Ovary (tissue), 9 donors: ENCODE measurements around the gene RIN3. TPM values are rescaled to one million over a fixed set of nuclear protein-coding genes. Genes with fewer than 3 reads are reported as not detected.

ENCODE experiments used
- DNase-seq, 5 donors: peaks; one replicate each; pipeline ENCODE4 v3.0.0-alpha.2; 2019 to 2020
- H3K27ac ChIP-seq, 2 donors: fragments of 200-600 bp; one replicate each; pipeline versions ENCODE4 v1.5.1 to v1.8.0; 2019 to 2022
- H3K27me3 ChIP-seq: fragments of 200-600 bp; one replicate; pipeline ENCODE4 v1.8.0; 2022
- H3K36me3 ChIP-seq: fragments of 200-600 bp; sonication (generic); one replicate; pipeline ENCODE4 v1.5.1; 2019
- H3K4me1 ChIP-seq: one replicate; pipeline ENCODE4 v1.8.1; 2013; ENCODE audit warnings: mild to moderate bottlenecking, moderate library complexity; ENCODE audit not compliant: insufficient read depth
- H3K4me3 ChIP-seq: fragments of 200-600 bp; sonication (generic); one replicate; pipeline ENCODE4 v1.5.1; 2017
- H3K9me3 ChIP-seq, 2 donors: fragments of 200-600 bp in 1 of 2; sonication (generic) in 1 of 2; one replicate each; pipeline versions ENCODE4 v1.5.1 to v1.8.1; 2013 to 2019; ENCODE audit warnings: mild to moderate bottlenecking in 1 of 2, moderate library complexity in 1 of 2
- EP300 ChIP-seq: sonication (generic); formaldehyde crosslinking; IDR thresholded peaks from one replicate; pipeline ENCODE4 v1.6.1; 2017; ENCODE audit warnings: antibody characterized with exemption
- POLR2A ChIP-seq: fragments of 450-650 bp; IDR thresholded peaks from one replicate; pipeline ENCODE4 v1.6.1; 2017; ENCODE audit warnings: antibody characterized with exemption, mild to moderate bottlenecking, moderate library complexity
- WGBS, 3 donors: extraction: QIAGEN DNeasy Blood & Tissue Kit in 1 of 3; methylation state at CpG; one replicate each; pipeline versions ENCODE4 v1.1.5 to v1.1.7; 2013 to 2017; 5-methylcytosine and 5-hydroxymethylcytosine counted together
- intact Hi-C, 4 donors: fragments of 100-400 bp; cut with DNase I; formaldehyde crosslinking; loops; one replicate each; pipeline versions ENCODE4 v1.11.0 to v1.15.1; 2022 to 2023
- polyA plus RNA-seq, 2 donors: library from polyadenylated mRNA; stranded (reverse); fragments of 200-250 nt in 1 of 2; fragments of 350-450 nt in 1 of 2; fragmentation: Illumina TruSeq in 1 of 2; extraction: RNeasy Lipid Tissue Mini Kit (QIAGEN cat#74804) in 1 of 2; gene quantifications; one replicate each; pipeline ENCODE4 v1.2.3, GENCODE V29; 2013 to 2014
- total RNA-seq, 7 donors: library from RNA; depleted of rRNA in 2 of 7; stranded (reverse); fragments of >200 nt in 2 of 7; fragmentation: NEBNext Ultra II Directional in 3 of 7; extraction: Animal tissue kit (Norgen Biotek cat#: 25700) in 3 of 7; gene quantifications; one replicate each; pipeline versions ENCODE4 v1.1.0 to v1.2.4, GENCODE V29; 2016 to 2023
- TF ChIP-seq, protein P1 (sequence below), 3 donors: fragments of 450-650 bp in 2 of 3; fragments of 200-600 bp in 1 of 3; IDR thresholded peaks; one replicate each; pipeline versions ENCODE4 v1.5.1 to v1.8.0; 2016 to 2022; ENCODE audit warnings: antibody characterized with exemption in 3 of 3, mild to moderate bottlenecking in 1 of 3
- donor health status: DM: no; HTN: no; CAD: no; lungs with moderate emphysema.
- donor health status: DM: no; HTN: no; CAD: no.
- donor health status: Bipolar disorder and iron deficiency.
- donor health status: DM: yes; HTN: yes; CAD: no.
- donor health status: DM: no; HTN: no; CAD: no.
- donor health status: DM: yes; HTN: yes; CAD: no.

The RIN3 gene
- total and polyA plus RNA-seq, 9 donors, result 3.8 to 27.9 (median 13.9) TPM

DNA sequence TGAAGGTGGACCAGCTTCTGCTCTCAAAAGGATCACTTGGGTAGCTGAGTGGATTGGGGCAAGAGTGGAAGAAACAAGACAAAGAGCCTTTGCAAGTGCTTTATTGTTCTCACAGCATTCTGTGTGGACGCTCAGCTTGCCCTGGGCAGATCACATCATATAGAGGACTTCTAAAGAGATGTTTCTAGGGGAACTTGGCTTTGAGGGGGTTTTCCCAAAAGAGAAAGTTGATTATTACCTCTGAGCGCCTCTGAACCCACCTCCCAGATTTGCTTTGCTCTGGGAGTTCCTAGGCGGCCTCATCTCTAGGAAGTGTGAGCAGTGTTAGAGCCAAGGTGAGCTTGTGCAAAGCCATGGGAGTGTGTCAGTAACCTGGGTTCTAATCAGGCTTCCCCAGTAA is 81.7 kb downstream of the RIN3 start:
- no peak for DNase-seq
- TF ChIP-seq POLR2A, result no peak
- no peak for TF ChIP-seq EP300
- TF ChIP-seq, protein P1, sequence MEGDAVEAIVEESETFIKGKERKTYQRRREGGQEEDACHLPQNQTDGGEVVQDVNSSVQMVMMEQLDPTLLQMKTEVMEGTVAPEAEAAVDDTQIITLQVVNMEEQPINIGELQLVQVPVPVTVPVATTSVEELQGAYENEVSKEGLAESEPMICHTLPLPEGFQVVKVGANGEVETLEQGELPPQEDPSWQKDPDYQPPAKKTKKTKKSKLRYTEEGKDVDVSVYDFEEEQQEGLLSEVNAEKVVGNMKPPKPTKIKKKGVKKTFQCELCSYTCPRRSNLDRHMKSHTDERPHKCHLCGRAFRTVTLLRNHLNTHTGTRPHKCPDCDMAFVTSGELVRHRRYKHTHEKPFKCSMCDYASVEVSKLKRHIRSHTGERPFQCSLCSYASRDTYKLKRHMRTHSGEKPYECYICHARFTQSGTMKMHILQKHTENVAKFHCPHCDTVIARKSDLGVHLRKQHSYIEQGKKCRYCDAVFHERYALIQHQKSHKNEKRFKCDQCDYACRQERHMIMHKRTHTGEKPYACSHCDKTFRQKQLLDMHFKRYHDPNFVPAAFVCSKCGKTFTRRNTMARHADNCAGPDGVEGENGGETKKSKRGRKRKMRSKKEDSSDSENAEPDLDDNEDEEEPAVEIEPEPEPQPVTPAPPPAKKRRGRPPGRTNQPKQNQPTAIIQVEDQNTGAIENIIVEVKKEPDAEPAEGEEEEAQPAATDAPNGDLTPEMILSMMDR (IDR thresholded peaks at IDR 0.05), result no peak
- Histone ChIP-seq H3K4me1 (no peaks in the 10 kb centered on the region), H3K4me3 (no peak overlapping the region), H3K27me3 (no peaks in the 10 kb centered on the region), H3K36me3 (no peaks in the 10 kb centered on the region), H3K9me3 (no peaks in the 10 kb centered on the region), H3K27ac (no peak overlapping the region)
- WGBS, 3 donors, result 93 to 99% (median 98%) methylated on average over 3 of the region's 3 CpGs
- intact Hi-C loops, result no loop called here

DNA sequence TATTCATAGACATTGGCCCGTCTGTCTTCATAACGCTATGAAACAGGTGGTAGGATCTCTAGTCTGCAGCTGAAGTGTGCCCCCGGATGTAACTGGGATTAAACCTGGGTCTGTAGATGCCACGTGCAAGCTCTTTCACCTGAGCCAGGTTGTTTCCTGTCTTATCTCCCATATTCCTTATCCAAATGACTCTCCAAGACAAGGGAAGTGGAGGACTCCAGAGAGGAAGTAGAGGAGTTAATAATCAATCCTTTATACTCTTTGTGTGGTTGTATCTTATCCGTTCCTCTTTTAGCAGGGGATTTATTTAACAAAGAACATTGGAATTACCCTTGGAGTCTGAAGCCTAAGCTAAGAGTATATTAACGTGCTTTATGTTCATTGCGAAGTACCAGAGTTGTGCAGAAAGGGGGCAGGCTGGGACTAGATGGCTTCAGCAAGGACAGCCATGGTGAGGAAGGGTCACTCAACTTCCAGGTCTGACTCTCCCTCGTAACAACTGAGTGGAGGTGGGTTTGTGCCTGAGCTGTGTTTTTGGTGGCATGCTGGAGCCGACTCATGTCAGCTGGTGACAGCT is 82.8 kb downstream of the RIN3 start:
- H3K9me3 ChIP-seq, result no peaks in the 10 kb centered on the region
- H3K4me3 ChIP-seq, result no peak overlapping the region
- 88 to 92% (median 89%) methylated on average over 9 of the region's 9 CpGs for WGBS, 3 donors
- no peaks in the 10 kb centered on the region for H3K36me3 ChIP-seq
- no peak for DNase-seq
- intact Hi-C loops, result no loop called here
- H3K27me3 ChIP-seq, result no peaks in the 10 kb centered on the region
- no peak for TF ChIP-seq POLR2A
- TF ChIP-seq, protein P1 (IDR thresholded peaks at IDR 0.05), result no peak
- no peak for TF ChIP-seq EP300
- H3K4me1 ChIP-seq, result no peaks in the 10 kb centered on the region
- H3K27ac ChIP-seq, result no peak overlapping the region

DNA sequence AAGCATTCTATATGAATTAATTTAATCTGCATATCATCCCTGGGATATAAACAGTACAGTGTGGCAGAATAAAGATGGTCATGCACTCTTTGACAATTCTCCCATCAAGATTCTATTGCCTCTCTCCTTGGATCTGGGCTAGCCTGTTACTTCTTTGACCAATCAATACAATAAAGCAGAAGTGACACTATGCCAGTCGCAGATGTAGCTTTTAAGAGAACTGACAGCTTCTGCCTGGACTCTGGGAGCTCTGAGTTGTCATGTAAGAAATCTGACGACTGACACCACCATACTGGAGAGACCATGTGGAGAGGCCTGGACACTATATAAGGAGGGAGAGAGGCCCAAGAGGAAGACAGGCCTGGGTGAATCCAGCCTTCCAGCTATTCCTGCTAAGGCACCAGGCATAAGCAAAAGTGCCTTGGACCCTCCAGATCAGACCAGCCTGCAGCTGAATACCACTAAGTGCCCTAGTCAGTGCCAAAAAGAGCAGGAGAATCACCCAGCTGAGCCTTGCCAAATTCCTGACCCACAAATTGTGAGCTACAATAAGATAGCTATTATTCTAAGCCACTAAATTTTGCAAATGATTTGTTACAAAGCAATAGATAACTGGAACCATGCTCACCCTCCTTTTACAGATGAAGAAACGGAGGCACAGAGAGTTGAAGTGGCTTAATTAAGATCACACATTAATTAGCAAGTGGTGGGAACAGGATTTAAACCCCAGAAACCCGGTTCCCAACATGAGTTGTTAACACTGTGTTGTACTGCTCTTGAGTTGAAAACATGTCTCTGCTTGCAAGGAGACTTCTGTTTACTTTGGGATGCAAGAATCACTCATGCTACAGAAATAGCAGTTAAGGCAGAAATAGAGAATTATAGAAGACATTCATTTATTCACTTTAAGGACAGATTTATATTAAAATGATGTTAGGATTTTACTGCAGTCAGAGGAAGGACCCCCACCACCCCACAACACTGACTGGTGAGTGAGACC is 84.6 kb downstream of the RIN3 start:
- H3K27me3 ChIP-seq, result no peaks in the 10 kb centered on the region
- no peaks in the 10 kb centered on the region for H3K9me3 ChIP-seq
- H3K27ac ChIP-seq, result no peak overlapping the region
- no peak for DNase-seq
- H3K4me3 ChIP-seq, result no peak overlapping the region
- H3K36me3 ChIP-seq, result no peaks in the 10 kb centered on the region
- 76 to 94% (median 83%) methylated on average over 4 of the region's 4 CpGs for WGBS, 3 donors
- intact Hi-C loops, result no loop called here
- no peaks in the 10 kb centered on the region for H3K4me1 ChIP-seq
- TF ChIP-seq POLR2A (no peak), EP300 (no peak)
- TF ChIP-seq, protein P1 (IDR thresholded peaks at IDR 0.05), result no peak

DNA sequence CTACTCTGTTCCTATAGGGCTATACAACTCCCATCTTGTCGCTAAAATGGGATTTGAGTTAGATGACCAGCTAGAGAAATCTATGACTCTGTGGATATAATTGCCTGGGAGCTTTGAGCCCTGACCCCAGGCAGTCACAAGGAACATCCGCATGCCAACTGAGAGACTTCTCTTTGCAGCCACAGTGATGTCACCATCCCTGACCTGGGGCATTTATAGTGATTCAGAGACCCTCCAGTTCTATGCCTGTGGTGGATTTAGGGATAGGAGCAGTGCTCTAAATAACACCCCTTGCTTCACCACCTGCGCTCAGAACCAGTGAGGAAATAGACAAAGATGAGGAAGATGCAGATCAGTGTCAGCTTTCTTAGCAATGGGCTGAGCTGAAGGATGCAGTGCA is 86.2 kb downstream of the RIN3 start:
- Histone ChIP-seq H3K36me3 (no peaks in the 10 kb centered on the region), H3K27me3 (no peaks in the 10 kb centered on the region), H3K4me3 (no peak overlapping the region), H3K4me1 (peaks cover 5% of the 10 kb centered on the region), H3K27ac (no peak overlapping the region), H3K9me3 (no peaks in the 10 kb centered on the region)
- 88 to 92% (median 89%) methylated on average over 3 of the region's 3 CpGs for WGBS, 3 donors
- no peak for TF ChIP-seq EP300
- TF ChIP-seq, protein P1 (IDR thresholded peaks at IDR 0.05), result no peak
- TF ChIP-seq POLR2A, result no peak
- no peak for DNase-seq
- intact Hi-C loops, result no loop called here
